CD4-positive, CD25-positive, alpha-beta regulatory T cell (primary cell): Measurements from ENCODE around the gene C5orf15. TPM values are rescaled to one million over a fixed set of nuclear protein-coding genes. Genes with fewer than 3 reads are reported as not detected.

Source experiments
- ATAC-seq, 2 donors: fragments of 150-1000 bp; cut with Tn5 transposase; one replicate each; pipeline ENCODE4 v1.10.0; 2021; ENCODE audit warnings: low read depth in 2 of 2, moderate number of reproducible peaks in 2 of 2, moderate library complexity in 1 of 2
- DNase-seq, 3 donors: peaks; one replicate each; pipeline versions ENCODE4 v3.0.0 to v3.0.0-alpha.2; 2012 to 2022; ENCODE audit warnings: mixed read lengths in 1 of 3
- H3K27ac ChIP-seq: one replicate; pipeline ENCODE4 v1.7.0; 2013; ENCODE audit warnings: mild to moderate bottlenecking, low read length; ENCODE audit not compliant: insufficient read depth, poor library complexity, severe bottlenecking
- H3K27me3 ChIP-seq: one replicate; pipeline ENCODE4 v1.7.0; 2013; ENCODE audit warnings: low read length; ENCODE audit not compliant: control insufficient read depth, insufficient read depth
- H3K36me3 ChIP-seq: one replicate; pipeline ENCODE4 v1.7.0; 2013; ENCODE audit warnings: mild to moderate bottlenecking, low read length, moderate library complexity; ENCODE audit not compliant: control insufficient read depth, insufficient read depth
- H3K4me1 ChIP-seq: 2 replicates; pipeline ENCODE4 v1.7.0; 2013; ENCODE audit warnings: mild to moderate bottlenecking, low read length; ENCODE audit not compliant: insufficient read depth, control insufficient read depth, poor library complexity, severe bottlenecking
- H3K4me3 ChIP-seq: one replicate; pipeline ENCODE4 v1.7.0; 2013; ENCODE audit warnings: low read depth, mild to moderate bottlenecking, low read length, moderate library complexity
- H3K9me3 ChIP-seq, 2 experiments: 1 replicate in 1 of 2; 2 replicates in 1 of 2; pipeline ENCODE4 v1.7.0; 2013; ENCODE audit warnings: low read length in 2 of 2, mild to moderate bottlenecking in 1 of 2, moderate library complexity in 1 of 2; ENCODE audit not compliant: control insufficient read depth in 2 of 2
- H3K27ac Mint-ChIP-seq, 3 donors: one replicate each; pipeline ENCODE4 v1.8.0; 2020 to 2022; ENCODE audit warnings: mild to moderate bottlenecking in 3 of 3, mixed read lengths in 3 of 3, moderate library complexity in 2 of 3
- H3K27me3 Mint-ChIP-seq: one replicate; pipeline ENCODE4 v1.8.0; 2022; ENCODE audit warnings: mild to moderate bottlenecking, mixed read lengths
- H3K36me3 Mint-ChIP-seq: one replicate; pipeline ENCODE4 v1.8.0; 2020; ENCODE audit warnings: mixed read lengths
- H3K4me1 Mint-ChIP-seq, 4 donors: one replicate each; pipeline ENCODE4 v1.8.0; 2020 to 2022; ENCODE audit warnings: mixed read lengths in 4 of 4, mild to moderate bottlenecking in 1 of 4
- H3K4me3 Mint-ChIP-seq, 4 donors: one replicate each; pipeline ENCODE4 v1.8.0; 2020 to 2022; ENCODE audit warnings: mild to moderate bottlenecking in 4 of 4, mixed read lengths in 4 of 4, moderate library complexity in 3 of 4
- H3K9me3 Mint-ChIP-seq, 7 donors: one replicate each; pipeline ENCODE4 v1.8.0; 2020 to 2022; ENCODE audit warnings: mixed read lengths in 7 of 7, mild to moderate bottlenecking in 3 of 7, moderate library complexity in 2 of 7
- polyA plus RNA-seq, 4 donors: library from polyadenylated mRNA; unstranded; fragments of 300-500 nt; fragmentation: Illumina TruSeq; gene quantifications; one replicate each; pipeline ENCODE4 v1.2.3, GENCODE V29; 2021
- total RNA-seq: library from RNA; stranded (reverse); gene quantifications from one replicate; pipeline ENCODE4 v1.2.3, GENCODE V29; 2022

The C5orf15 gene
- total and polyA plus RNA-seq, 5 donors from 2014 or later, result 12.9 to 34.8 (median 25.4) TPM

GRCh38 chr5:133967698-133968203, 674 bp downstream of the C5orf15 start:
- Histone ChIP-seq H3K27me3 (no peaks in the 10 kb centered on the region), H3K36me3 (peaks cover 4% of the 10 kb centered on the region), H3K4me1 (peaks cover 20% of the 10 kb centered on the region), H3K27ac (peak overlapping the region; percentile 85), H3K9me3 (no peaks in the 10 kb centered on the region), H3K4me3 (peak overlapping the region; percentile 98)
- H3K27ac Mint-ChIP-seq, result peak overlapping the region; percentile 95 to 99 (median 99)
- H3K36me3 Mint-ChIP-seq, result peaks cover 10% of the 10 kb centered on the region
- no peaks in the 10 kb centered on the region for H3K9me3 Mint-ChIP-seq
- DNase-seq (peak in 1 of 3 donors; percentile 20), ATAC-seq (no peak)
- H3K27me3 Mint-ChIP-seq, result no peaks in the 10 kb centered on the region
- H3K4me3 Mint-ChIP-seq, result peak overlapping the region; percentile 91 to 99 (median 97)
- H3K4me1 Mint-ChIP-seq, result peaks cover 23 to 66% (median 44%) of the 10 kb centered on the region in 4 donors

GRCh38 chr5:133967124-133967523, 1.3 kb downstream of the C5orf15 start:
- H3K4me1 ChIP-seq, result peaks cover 20% of the 10 kb centered on the region
- Mint-ChIP-seq H3K36me3 (peaks cover 5% of the 10 kb centered on the region), H3K4me1 (peaks cover 30 to 72% (median 51%) of the 10 kb centered on the region in 4 donors), H3K4me3 (peak overlapping the region; percentile 91 to 99 (median 97)), H3K27ac (peak overlapping the region in 2 of 3 donors; percentile 99), H3K9me3 (no peaks in the 10 kb centered on the region), H3K27me3 (no peaks in the 10 kb centered on the region)
- H3K36me3 ChIP-seq, result peaks cover 3% of the 10 kb centered on the region
- no peaks in the 10 kb centered on the region for H3K9me3 ChIP-seq
- no peak for ATAC-seq
- no peaks in the 10 kb centered on the region for H3K27me3 ChIP-seq
- H3K4me3 ChIP-seq, result peak overlapping the region; percentile 98
- no peak for DNase-seq
- peak overlapping the region; percentile 85 for H3K27ac ChIP-seq

- no peak overlapping the region for H3K27ac Mint-ChIP-seq
- Histone ChIP-seq H3K9me3 (no peaks in the 10 kb centered on the region), H3K4me1 (peaks cover 20% of the 10 kb centered on the region), H3K27me3 (no peaks in the 10 kb centered on the region), H3K4me3 (no peak overlapping the region), H3K27ac (no peak overlapping the region), H3K36me3 (peaks cover 3% of the 10 kb centered on the region)
- DNase-seq (no peak), ATAC-seq (no peak)
- no peaks in the 10 kb centered on the region for H3K27me3 Mint-ChIP-seq
- peaks cover 30 to 72% (median 52%) of the 10 kb centered on the region in 4 donors for H3K4me1 Mint-ChIP-seq
- peak overlapping the region in 3 of 4 donors; percentile 18 to 98 (median 91) for H3K4me3 Mint-ChIP-seq
- H3K36me3 Mint-ChIP-seq, result peaks cover 5% of the 10 kb centered on the region
- no peaks in the 10 kb centered on the region for H3K9me3 Mint-ChIP-seq
Measured at GRCh38 chr5:133966090-133966489, 2.3 kb downstream of the C5orf15 start.

GRCh38 chr5:133963493-133964128, 4.8 kb downstream of the C5orf15 start:
- Histone ChIP-seq H3K27ac (no peak overlapping the region), H3K9me3 (no peaks in the 10 kb centered on the region), H3K4me3 (no peak overlapping the region), H3K36me3 (peaks cover 16% of the 10 kb centered on the region), H3K4me1 (peaks cover 14% of the 10 kb centered on the region), H3K27me3 (no peaks in the 10 kb centered on the region)
- no peak overlapping the region for H3K4me3 Mint-ChIP-seq
- peak overlapping the region in 2 of 3 donors; percentile 0 to 9 for H3K27ac Mint-ChIP-seq
- DNase-seq (no peak), ATAC-seq (no peak)
- H3K4me1 Mint-ChIP-seq, result peaks cover 38 to 71% (median 57%) of the 10 kb centered on the region in 4 donors
- no peaks in the 10 kb centered on the region for H3K27me3 Mint-ChIP-seq
- H3K36me3 Mint-ChIP-seq, result peaks cover 17% of the 10 kb centered on the region
- H3K9me3 Mint-ChIP-seq, result no peaks in the 10 kb centered on the region

GRCh38 chr5:133962801-133963476, 5.5 kb downstream of the C5orf15 start:
- H3K4me3 ChIP-seq, result no peak overlapping the region
- H3K27me3 ChIP-seq, result no peaks in the 10 kb centered on the region
- H3K27ac ChIP-seq, result no peak overlapping the region
- DNase-seq (peak in 1 of 3 donors; percentile 46), ATAC-seq (no peak)
- Mint-ChIP-seq H3K9me3 (no peaks in the 10 kb centered on the region), H3K4me1 (peaks cover 39 to 66% (median 54%) of the 10 kb centered on the region in 4 donors), H3K4me3 (peak overlapping the region in 1 of 4 donors; percentile 6), H3K27ac (peak overlapping the region; percentile 0 to 6 (median 1)), H3K36me3 (peaks cover 17% of the 10 kb centered on the region), H3K27me3 (no peaks in the 10 kb centered on the region)
- H3K4me1 ChIP-seq, result peaks cover 17% of the 10 kb centered on the region
- peaks cover 16% of the 10 kb centered on the region for H3K36me3 ChIP-seq
- no peaks in the 10 kb centered on the region for H3K9me3 ChIP-seq

GRCh38 chr5:133962131-133962530, 6.3 kb downstream of the C5orf15 start:
- peaks cover 17% of the 10 kb centered on the region for H3K4me1 ChIP-seq
- Mint-ChIP-seq H3K36me3 (peaks cover 20% of the 10 kb centered on the region), H3K27ac (peak overlapping the region; percentile 0 to 57 (median 1)), H3K27me3 (no peaks in the 10 kb centered on the region), H3K4me1 (peaks cover 47 to 66% (median 55%) of the 10 kb centered on the region in 4 donors), H3K4me3 (peak overlapping the region in 1 of 4 donors; percentile 6), H3K9me3 (no peaks in the 10 kb centered on the region)
- ATAC-seq, result no peak
- H3K27ac ChIP-seq, result no peak overlapping the region
- H3K4me3 ChIP-seq, result no peak overlapping the region
- peaks cover 20% of the 10 kb centered on the region for H3K36me3 ChIP-seq
- H3K27me3 ChIP-seq, result no peaks in the 10 kb centered on the region
- H3K9me3 ChIP-seq, result no peaks in the 10 kb centered on the region
- no peak for DNase-seq

GRCh38 chr5:133959643-133960042, 8.8 kb downstream of the C5orf15 start:
- DNase-seq (no peak), ATAC-seq (no peak)
- Histone ChIP-seq H3K4me3 (no peak overlapping the region), H3K27me3 (no peaks in the 10 kb centered on the region), H3K4me1 (peaks cover 14% of the 10 kb centered on the region), H3K27ac (no peak overlapping the region), H3K9me3 (no peaks in the 10 kb centered on the region), H3K36me3 (peaks cover 36% of the 10 kb centered on the region)
- Mint-ChIP-seq H3K9me3 (no peaks in the 10 kb centered on the region), H3K36me3 (peaks cover 27% of the 10 kb centered on the region), H3K4me3 (peak overlapping the region in 2 of 4 donors; percentile 13 to 41), H3K27me3 (no peaks in the 10 kb centered on the region), H3K4me1 (peaks cover 40 to 52% (median 46%) of the 10 kb centered on the region in 4 donors), H3K27ac (peak overlapping the region; percentile 63 to 79 (median 68))
